8988T (cell line): Measurements from ENCODE around the gene ZBTB7C.

Source experiments
- DNase-seq: peaks from one replicate; pipeline ENCODE4 v3.0.0; 2011

Gene ZBTB7C

GRCh38 chr18:48387300-48387699, 21.9 kb downstream of the ZBTB7C start:
- no peak for DNase-seq

- DNase-seq = no peak
Measured at GRCh38 chr18:48385596-48385995, 23.6 kb downstream of the ZBTB7C start.

- DNase-seq = no peak
Measured at GRCh38 chr18:48376934-48377333, 32.2 kb downstream of the ZBTB7C start.

- no peak for DNase-seq
Measured at GRCh38 chr18:48376406-48376805, 32.8 kb downstream of the ZBTB7C start.

- DNase-seq = no peak
Measured at GRCh38 chr18:48375150-48375800, 33.9 kb downstream of the ZBTB7C start.

- DNase-seq = no peak
Measured at GRCh38 chr18:48374423-48375149, 34.6 kb downstream of the ZBTB7C start.

- DNase-seq = no peak
Measured at GRCh38 chr18:48371854-48372602, 37.2 kb downstream of the ZBTB7C start.

- DNase-seq = no peak
Measured at GRCh38 chr18:48367557-48367956, 41.6 kb downstream of the ZBTB7C start.

- DNase-seq = no peak
Measured at GRCh38 chr18:48365965-48366364, 43.2 kb downstream of the ZBTB7C start.

GRCh38 chr18:48364146-48364545, 45.0 kb downstream of the ZBTB7C start:
- no peak for DNase-seq

- no peak for DNase-seq
Measured at GRCh38 chr18:48363175-48363574, 46.0 kb downstream of the ZBTB7C start.

- DNase-seq = no peak
Measured at GRCh38 chr18:48361801-48362200, 47.4 kb downstream of the ZBTB7C start.

GRCh38 chr18:48360376-48361021, 48.7 kb downstream of the ZBTB7C start:
- DNase-seq = no peak

- no peak for DNase-seq
Measured at GRCh38 chr18:48359626-48360025, 49.6 kb downstream of the ZBTB7C start.

GRCh38 chr18:48358868-48359267, 50.3 kb downstream of the ZBTB7C start:
- DNase-seq = no peak

GRCh38 chr18:48356909-48357631, 52.1 kb downstream of the ZBTB7C start:
- DNase-seq = no peak

- no peak for DNase-seq
Measured at GRCh38 chr18:48356151-48356745, 52.9 kb downstream of the ZBTB7C start.

GRCh38 chr18:48355276-48356115, 53.7 kb downstream of the ZBTB7C start:
- no peak for DNase-seq

- DNase-seq = no peak
Measured at GRCh38 chr18:48354746-48355260, 54.4 kb downstream of the ZBTB7C start.

GRCh38 chr18:48352051-48352755, 57.0 kb downstream of the ZBTB7C start:
- DNase-seq = no peak
